Stimulated activated CD8-positive, alpha-beta memory T cell treated with anti-CD3 and anti-CD28 coated beads, Interleukin-4, amount 100 ng/mL, for 48 hours (primary cell): ENCODE results near the gene DENND10.
"Not testable (repeated sequence)": the region's sequence is repeated elsewhere in the genome, so short reads cannot be mapped to it uniquely, and the experiment has no call there.

Experiments used
- DNase-seq: peaks from one replicate; pipeline ENCODE4 v3.0.0-alpha.2; 2020

Gene DENND10

DNA sequence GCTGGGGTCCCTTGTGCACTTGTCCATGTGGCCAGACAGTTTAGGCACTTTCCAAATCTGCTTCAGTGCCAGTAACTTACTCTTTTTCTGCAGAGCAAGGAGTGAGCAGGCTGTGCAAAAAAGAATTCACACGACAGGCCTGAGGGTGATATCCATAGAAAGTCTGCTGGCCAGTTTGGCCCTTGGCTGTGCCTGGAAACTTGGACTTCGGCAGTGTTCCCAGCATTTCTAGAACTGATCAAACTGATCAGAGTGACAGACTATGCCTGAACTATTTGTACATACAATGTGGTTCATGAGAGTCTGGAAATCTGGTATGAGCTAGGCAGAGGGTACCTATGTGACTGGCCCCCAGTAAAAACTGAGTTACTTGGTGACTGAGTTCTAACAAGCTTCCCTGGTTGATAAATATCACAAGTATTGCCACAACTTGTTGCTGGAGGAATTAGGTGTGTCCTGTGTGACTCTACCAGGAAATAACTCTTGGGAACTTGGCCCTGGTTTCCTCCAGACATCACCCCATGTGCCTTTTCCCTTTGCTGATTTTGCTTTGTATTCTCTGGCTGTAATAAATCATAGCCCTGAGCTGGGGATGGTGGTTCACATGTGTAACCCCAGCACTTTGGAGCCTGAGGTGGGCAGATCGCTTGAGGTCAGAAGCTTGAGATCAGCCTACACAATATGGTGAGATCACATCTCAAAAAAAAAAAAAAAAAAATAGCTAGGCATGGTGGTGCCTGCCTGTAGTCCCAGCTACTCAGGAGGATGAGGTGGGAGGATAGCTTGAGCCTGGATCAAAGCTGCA, 3.3 kb upstream of the DENND10 start:
- DNase-seq, result no peak

- no peak for DNase-seq
Observed at GRCh38 chr10:119101366-119102098, 2.4 kb upstream of the DENND10 start.

- no peak for DNase-seq
Observed at GRCh38 chr10:119103241-119103902, 541 bp upstream of the DENND10 start.

- DNase-seq, result peak; percentile 42
Observed at GRCh38 chr10:119104654-119105015, 722 bp downstream of the DENND10 start.

DNA sequence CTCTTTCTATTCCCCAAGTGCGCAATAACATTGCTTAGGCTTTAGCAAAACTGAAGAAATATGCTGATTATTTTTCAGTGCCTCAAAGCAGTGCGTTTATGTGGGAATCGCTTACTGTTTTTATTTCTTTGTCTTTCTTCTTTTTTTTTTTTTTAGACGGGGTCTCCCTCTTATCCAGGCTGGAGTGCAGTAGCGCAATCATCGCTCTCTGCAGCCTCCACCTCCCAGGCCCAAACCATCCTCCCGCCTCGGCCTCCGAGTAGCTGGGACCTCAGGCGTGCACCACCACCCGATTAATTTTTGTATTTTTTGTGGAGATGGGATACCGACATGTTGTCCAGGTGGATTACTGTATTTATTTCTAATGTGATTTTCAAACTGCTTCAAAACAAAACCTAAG, 1.2 kb downstream of the DENND10 start:
- no peak for DNase-seq

DNA sequence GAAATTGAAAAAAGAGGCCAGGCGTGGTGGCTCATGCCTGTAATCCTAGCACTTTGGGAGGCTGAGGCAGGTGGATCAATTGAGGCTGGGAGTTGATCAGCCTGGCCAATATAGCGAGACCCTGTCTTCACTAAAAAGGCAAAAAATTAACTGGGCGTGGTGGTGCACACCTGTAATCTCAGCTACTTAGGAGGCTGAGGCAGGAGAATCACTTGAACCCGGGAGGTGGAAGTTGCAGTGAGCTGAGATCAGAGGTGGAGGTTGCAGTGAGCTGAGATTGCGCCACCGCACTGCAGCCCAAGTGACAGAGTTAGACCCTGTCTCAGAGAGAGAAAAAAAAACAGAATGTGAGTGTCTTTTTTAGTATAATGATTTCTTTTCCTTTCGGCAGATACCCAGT, 2.0 kb downstream of the DENND10 start:
- DNase-seq, result not testable (repeated sequence)

DNA sequence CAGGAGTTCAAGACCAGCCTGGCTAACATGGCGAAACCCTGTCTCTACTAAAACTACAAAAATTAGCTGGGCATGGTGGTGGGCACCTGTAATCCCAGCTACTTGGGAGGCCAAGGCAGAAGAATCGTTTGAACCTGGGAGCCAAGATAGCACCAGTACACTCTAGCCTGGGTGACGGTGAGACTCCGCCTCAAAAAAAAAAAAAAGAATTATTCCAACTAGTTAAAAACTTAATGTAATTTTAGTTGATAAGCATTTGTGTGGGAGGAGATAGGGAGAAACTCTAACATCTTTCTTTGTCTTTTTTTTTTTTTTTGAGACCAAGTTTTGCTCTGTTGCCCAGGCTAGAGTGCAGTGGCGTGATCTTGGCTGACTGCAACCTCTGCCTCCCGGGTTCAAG, 3.2 kb downstream of the DENND10 start:
- DNase-seq, result not testable (repeated sequence)

GRCh38 chr10:119107771-119108170, 3.9 kb downstream of the DENND10 start:
- DNase-seq, result not testable (repeated sequence)

DNA sequence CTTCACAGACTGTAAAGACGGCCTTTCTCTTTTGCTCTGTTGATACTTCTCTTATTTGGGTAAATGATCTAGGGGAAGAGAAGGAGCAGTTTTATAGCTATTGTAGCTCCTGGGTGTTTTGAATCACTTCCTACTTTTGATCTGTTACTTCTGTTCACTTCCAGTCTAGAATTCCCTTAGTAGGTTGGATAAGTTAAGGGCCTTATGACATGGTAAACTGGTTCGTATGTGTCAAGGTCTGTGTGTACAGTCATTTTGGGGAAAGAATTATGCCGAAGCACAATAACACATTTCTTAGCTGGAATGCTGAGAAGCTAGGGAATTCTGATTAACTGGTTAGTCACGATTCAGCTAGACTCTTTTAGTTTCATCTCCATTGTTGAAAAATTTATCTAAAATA, 8.1 kb downstream of the DENND10 start:
- no peak for DNase-seq

- no peak for DNase-seq
Observed at GRCh38 chr10:119113751-119114732, 10.1 kb downstream of the DENND10 start.

DNA sequence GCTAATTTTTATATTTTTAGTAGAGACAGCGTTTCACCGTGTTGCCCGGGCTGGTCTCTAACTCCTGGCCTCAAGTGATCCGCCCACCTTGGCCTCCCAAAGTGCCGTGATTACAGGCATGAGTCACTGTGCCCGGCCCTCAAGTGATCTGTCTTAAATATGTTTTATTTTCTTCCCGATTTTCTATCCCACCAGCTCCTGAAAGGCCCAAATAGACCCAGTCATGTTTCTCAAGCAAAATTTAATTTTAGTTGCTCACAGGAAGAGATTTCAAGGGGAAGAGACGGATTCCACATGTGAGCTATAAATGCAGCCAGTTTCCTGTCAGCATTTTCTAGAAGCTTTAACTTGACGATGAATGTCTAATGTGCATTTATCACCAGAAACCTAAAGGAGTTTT, 12.0 kb downstream of the DENND10 start:
- no peak for DNase-seq

DNA sequence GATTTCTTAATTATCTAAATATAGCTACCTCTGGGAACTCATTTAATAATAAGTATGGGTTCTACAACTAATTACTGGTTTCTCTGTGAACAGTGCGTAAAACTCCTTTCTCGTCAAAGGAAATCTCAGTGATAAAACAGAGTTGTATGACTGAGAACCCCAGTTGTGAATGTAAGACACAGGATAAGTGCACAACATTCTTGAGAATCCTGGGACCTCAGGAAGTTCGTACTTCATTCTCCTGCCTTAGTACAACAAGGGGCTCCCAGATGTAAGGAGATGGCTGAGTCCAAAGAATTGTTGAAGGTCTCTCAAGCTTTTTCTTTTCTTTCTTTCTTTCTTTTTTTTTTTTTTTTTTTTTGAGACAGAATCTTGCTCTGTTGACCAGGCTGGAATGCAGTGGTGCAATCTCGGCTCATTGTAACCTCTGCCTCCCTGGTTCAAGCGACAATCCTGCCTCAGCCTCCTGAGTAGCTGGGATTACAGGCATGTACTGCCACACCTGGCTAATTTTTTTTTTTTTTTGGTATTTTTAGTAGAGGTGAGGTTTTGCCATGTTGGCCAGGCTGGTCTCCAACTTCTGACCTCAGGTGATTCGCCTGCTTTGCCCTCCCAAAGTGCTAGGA, 12.5 kb downstream of the DENND10 start:
- no peak for DNase-seq

DNA sequence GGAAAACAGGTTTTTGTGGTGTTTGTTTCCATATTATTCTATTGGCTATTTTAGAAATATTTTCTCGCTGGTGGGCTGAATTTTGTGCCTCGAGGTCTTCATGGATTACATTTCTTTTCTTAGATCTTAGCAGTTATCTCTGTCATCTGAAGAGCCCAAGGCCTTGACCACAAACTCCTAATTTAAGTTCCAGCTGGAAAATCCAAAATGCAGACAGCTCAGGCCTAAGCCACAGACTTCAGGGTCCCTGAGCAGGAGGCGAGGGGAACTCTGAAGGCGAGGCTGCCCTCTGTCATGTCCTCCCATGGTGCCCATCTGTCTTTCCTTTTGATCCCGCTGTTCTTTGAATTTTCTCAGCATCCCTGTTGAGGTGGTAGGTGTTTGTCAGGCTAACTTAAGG, 14.3 kb downstream of the DENND10 start:
- no peak for DNase-seq

DNA sequence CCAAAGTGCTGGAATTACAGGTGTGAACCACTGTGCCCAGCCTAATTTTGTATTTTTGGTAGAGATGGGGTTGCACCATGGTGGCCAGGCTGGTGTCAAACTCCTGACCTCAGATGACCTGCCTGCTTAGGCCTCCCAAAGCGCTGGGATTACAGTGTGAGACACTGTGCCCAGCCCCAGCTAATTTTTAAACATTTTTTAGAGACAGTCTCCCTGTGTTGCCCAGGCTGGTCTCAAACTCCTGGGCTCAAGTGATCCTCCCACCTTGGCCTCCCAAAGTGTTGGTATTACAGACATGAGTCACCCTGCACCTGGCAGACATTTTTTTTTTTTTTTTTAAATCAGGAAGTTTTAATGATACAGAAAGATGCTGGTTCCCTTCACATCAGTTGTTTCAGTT, 15.5 kb downstream of the DENND10 start:
- no peak for DNase-seq

DNA sequence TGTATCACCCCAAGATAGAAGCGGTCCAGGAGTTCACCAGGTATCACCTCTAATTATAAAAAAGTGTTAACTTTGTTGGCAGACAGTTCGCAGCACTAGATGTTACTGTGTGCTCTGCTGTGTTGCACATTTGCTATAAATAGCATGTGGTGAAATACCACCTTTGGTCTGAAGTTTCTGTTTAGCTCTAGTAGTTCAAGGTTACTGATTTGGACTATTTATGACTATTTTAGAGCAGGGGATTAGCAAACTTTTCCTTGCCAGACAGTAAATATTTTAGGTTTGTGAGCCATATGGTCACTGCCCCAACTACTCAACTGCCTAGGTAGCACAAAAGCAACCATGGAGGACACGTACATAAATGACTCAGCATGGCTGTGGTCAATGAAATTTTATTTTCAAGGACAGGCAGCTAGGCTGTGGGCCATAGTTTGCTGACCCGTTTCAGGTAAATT, 16.5 kb downstream of the DENND10 start:
- no peak for DNase-seq

GRCh38 chr10:119120875-119121274, 17.0 kb downstream of the DENND10 start:
- DNase-seq, result no peak

DNA sequence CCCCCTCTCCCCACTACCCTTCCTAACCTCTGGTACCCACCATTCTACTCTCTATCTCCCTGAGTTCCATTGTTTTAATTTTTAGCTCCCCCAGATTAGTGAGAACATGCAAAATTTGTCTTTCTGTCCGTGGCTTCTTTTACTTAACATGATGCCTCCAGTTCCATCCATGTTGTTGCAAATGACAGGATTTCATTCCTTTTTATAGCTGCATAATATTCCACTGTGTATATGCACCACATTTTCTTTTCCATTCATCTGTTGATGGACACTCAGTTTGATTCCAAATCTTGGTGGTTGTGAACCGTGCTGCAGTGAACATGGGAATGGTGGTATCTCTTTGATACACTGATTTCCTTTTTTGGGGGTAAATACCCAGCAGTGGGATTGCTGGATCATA, 22.0 kb downstream of the DENND10 start:
- no peak for DNase-seq

- DNase-seq, result no peak
Observed at GRCh38 chr10:119129721-119130120, 25.8 kb downstream of the DENND10 start.

DNA sequence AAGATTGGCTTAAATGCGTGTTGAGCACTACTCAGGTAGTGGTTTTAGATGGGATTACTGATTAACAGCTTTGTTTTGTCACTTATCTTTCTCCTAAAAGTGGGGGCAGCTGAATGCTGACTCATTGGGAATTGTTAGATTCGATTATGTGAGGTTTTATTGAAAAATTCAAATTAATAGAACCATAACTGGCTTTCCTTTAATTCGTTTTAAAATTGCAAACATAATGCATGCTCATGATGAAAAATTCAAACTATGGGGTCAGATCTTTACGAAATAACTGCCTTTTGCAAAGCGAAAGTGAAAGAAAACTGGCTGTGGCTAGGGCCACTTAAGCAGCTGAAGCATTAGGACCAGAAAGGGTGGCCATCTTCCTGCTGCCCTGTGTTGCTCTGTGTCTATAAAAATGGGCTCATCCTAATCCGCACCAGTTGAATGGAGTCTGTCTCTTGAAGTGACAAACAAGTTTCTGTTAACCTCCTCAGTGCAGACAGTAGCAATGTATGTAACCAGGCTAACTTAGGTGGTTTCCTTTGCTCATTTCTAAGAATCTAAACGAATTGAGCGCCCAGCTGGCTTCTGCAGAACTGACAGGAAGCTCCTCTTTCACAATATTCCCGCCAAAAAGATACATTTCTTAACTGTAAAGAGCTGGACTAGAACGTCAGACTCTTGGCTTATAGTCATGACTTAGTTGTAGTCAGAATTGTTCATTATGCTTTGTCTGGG, 27.8 kb downstream of the DENND10 start:
- DNase-seq, result peak; percentile 57

GRCh38 chr10:119132521-119133345, 28.8 kb downstream of the DENND10 start:
- no peak for DNase-seq
